ENCODE data around the gene RHOBTB3.

DNA sequence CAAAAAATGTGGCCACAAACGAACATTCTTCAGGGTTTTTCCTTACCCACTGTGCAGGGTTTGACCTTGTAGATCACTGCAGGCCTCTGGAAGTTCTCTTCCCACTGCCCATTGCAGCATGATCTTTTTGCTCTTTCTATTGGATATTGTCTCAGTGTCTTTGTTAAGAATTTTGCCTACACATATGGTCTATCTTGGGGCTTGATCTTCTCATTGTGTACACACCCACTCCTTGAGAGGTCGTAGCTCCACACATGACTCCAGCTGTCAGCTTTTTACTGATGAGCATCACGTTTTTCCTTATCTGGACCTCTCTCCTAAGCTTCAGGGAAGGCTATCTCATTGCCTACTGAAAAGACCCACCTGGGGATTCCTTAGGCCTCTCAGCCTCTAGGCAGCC, 94.4 kb downstream of the RHOBTB3 start:
- TF ChIP-seq EZH2 (IDR thresholded peaks at IDR 0.05) (no peak), POLR2AphosphoS5 (IDR thresholded peaks at IDR 0.05; ENCODE audit: borderline replicate concordance, low read depth, low read length) (no peak), FOXP2 (optimal IDR thresholded peaks at IDR 0.05; ENCODE audit: control extremely low read depth, extremely low read length, insufficient read depth) (no peak)
